Peyer's patch (tissue), 4 donors: ENCODE measurements around the gene CLTCL1.

Source experiments
- POLR2A ChIP-seq, 2 donors: fragments of 450-650 bp; IDR thresholded peaks; one replicate each; pipeline ENCODE4 v1.5.1; 2017; ENCODE audit warnings: antibody characterized with exemption in 2 of 2, mild to moderate bottlenecking in 2 of 2, moderate library complexity in 2 of 2
- TF ChIP-seq, protein P1 (sequence below), 6 experiments: fragments of 450-650 bp in 4 of 6; fragments of 200-600 bp in 2 of 6; sonication (generic) in 1 of 6; IDR thresholded peaks; one replicate each; pipeline ENCODE4 v1.5.1; 2017 to 2019; ENCODE audit warnings: antibody characterized with exemption in 6 of 6, mild to moderate bottlenecking in 3 of 6, moderate library complexity in 1 of 6

DNA sequence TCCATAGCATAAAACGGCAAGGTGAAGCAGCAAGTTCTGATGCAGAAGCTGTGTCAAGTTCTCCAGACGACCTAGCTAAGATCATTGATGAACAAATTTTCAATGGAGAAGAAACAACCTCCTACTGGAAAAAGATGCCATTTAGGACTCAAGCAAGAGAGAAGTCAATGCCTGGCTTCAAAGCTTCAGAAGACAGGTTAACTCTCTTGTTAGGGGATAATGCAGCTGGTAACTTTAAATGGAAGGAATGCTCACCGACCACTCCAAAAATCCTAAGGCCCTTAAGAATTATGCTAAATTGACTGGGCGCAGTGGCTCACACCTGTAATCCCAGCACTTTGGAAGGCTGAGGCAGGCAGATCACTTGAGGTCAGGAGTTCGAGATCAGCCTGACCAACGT, 31.3 kb downstream of the CLTCL1 start:
- TF ChIP-seq POLR2A (IDR thresholded peaks at IDR 0.05): no peak
- TF ChIP-seq, protein P1, sequence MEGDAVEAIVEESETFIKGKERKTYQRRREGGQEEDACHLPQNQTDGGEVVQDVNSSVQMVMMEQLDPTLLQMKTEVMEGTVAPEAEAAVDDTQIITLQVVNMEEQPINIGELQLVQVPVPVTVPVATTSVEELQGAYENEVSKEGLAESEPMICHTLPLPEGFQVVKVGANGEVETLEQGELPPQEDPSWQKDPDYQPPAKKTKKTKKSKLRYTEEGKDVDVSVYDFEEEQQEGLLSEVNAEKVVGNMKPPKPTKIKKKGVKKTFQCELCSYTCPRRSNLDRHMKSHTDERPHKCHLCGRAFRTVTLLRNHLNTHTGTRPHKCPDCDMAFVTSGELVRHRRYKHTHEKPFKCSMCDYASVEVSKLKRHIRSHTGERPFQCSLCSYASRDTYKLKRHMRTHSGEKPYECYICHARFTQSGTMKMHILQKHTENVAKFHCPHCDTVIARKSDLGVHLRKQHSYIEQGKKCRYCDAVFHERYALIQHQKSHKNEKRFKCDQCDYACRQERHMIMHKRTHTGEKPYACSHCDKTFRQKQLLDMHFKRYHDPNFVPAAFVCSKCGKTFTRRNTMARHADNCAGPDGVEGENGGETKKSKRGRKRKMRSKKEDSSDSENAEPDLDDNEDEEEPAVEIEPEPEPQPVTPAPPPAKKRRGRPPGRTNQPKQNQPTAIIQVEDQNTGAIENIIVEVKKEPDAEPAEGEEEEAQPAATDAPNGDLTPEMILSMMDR (IDR thresholded peaks at IDR 0.05): no peak
